SH-SY5Y (cell line): ENCODE measurements around the gene MTX1.

Experiments
- GATA2 ChIP-seq: IDR thresholded peaks from 2 replicates; pipeline ENCODE4 v1.6.1; 2011; ENCODE audit warnings: mild to moderate bottlenecking, low read depth, low read length
- GATA3 ChIP-seq: IDR thresholded peaks from 2 replicates; pipeline ENCODE4 v1.6.1; 2011; ENCODE audit warnings: low read depth, mild to moderate bottlenecking, low read length, moderate library complexity

DNA sequence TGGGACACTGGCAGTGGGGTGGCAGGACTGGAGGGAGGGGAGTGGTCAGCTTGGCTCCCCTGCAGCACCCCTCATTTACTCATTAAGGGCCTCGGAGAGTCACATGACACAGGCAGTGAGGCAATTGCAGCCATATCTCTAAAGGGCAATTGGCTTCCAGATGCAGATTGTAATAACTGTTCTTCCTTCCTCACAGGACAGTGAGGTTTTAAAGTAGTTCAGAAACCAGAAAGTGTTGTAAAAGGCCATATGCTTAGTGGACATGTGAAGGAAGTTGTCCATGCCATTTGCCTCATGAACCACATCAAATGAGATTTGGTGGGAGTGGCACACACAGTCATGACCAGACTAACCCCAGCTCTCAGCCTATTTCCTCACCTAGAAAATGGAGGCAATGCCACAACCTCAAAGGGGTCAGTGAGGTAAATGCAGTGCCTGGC, 11.1 kb downstream of the MTX1 start:
- TF ChIP-seq GATA3 (no peak), GATA2 (no peak)
